K562 (cell line): ENCODE results near the gene DOK4. TPM values are rescaled to one million over a fixed set of nuclear protein-coding genes. Genes with fewer than 3 reads are reported as not detected.

Experiments
- ARID1B ChIP-seq: fragments of 450-650 bp; IDR thresholded peaks from 2 replicates; pipeline ENCODE4 v1.6.1; 2016; ENCODE audit warnings: antibody characterized with exemption, mild to moderate bottlenecking, inconsistent platforms
- NFRKB ChIP-seq: fragments of 450-650 bp; IDR thresholded peaks from 2 replicates; pipeline ENCODE4 v1.6.1; 2016; ENCODE audit warnings: low read depth
- POLR2G ChIP-seq: fragments of 200-400 bp; formaldehyde crosslinking; IDR thresholded peaks from 2 replicates; pipeline ENCODE4 v1.6.1; 2017; ENCODE audit warnings: low read depth, mild to moderate bottlenecking, antibody characterized with exemption, low read length, moderate library complexity
- SMARCA5 ChIP-seq: fragments of 450-650 bp; IDR thresholded peaks from 2 replicates; pipeline ENCODE4 v1.6.1; 2016
- polyA plus RNA-seq, 8 experiments: library from polyadenylated mRNA; depleted of rRNA in 4 of 8; stranded (reverse) in 5 of 8; unstranded in 3 of 8; fragments of >200 nt; fragmentation: Nextera tagmentation in 2 of 8; fragmentation: Illumina TruSeq in 1 of 8; extraction: Ambion mirVana in 2 of 8; extraction: Trizol in 1 of 8; gene quantifications; 2 replicates each; pipeline versions ENCODE4 v1.2.1 to v1.2.3, GENCODE V29; 2011 to 2014; ENCODE audit warnings: inconsistent platforms in 1 of 8, missing spikeins in 1 of 8
- total RNA-seq, 7 experiments: library from RNA; depleted of rRNA in 6 of 7; stranded (reverse); fragments of >200 nt in 6 of 7; fragmentation: Illumina TruSeq in 2 of 7; extraction: Trizol in 2 of 7; gene quantifications; 2 replicates each; pipeline versions ENCODE4 v1.2.1 to v1.2.3, GENCODE V29; 2011 to 2021; ENCODE audit warnings: low replicate concordance in 1 of 7
- TF ChIP-seq, protein P1 (sequence below), 2 experiments: fragments of 450-650 bp; IDR thresholded peaks; 2 replicates each; pipeline ENCODE4 v1.6.1; 2016; ENCODE audit warnings: mild to moderate bottlenecking in 2 of 2, borderline replicate concordance in 1 of 2, low read depth in 1 of 2, moderate library complexity in 1 of 2

DOK4 gene
- total and polyA plus RNA-seq, 9 of the 15 experiments (the other 6 are each of a cell fraction or from before 2014, with no cell fraction given) = 0.10 to 14.4 (median 8.3) TPM

DNA sequence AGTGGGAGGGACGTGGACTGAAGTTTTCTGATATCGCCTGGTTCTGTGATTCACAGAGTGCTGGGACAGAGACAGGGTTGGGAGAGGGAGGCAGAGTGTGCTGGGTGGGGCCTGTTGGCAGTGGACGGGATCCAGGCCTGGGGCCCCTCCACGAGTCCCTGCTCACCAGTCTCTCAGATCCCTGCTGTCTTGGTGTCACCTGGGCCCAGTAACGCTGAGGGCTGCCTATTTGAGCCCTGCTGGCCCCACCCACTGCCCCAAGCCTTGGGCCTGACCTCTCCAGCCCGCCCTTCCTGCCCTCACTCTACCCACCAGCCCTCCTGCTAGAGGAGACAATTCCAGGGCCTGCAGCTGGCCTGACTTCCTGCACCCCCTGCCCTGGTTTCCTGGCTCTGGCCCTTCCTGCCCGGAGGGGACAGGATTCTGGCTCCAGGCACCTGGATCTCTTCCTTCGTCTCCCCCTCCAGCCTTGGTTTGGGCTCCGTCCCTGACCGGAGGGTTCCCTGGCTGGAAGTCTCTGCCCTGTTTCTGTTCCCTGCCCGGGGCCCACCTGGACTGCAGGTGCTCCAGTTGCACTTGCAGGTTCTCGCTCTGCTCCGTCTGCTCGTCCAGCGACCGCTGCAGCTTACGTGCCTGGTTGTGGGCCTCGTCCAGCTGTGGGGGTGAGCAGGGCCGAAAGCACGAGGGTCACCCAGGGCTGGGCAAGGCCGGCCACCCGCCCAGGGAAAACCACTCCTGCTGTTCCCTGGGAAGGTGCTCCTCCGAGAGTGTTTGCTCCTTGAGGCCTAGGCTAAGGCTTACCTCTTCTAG is 28.7 kb upstream of the DOK4 start (continued):
- TF ChIP-seq, protein P1, sequence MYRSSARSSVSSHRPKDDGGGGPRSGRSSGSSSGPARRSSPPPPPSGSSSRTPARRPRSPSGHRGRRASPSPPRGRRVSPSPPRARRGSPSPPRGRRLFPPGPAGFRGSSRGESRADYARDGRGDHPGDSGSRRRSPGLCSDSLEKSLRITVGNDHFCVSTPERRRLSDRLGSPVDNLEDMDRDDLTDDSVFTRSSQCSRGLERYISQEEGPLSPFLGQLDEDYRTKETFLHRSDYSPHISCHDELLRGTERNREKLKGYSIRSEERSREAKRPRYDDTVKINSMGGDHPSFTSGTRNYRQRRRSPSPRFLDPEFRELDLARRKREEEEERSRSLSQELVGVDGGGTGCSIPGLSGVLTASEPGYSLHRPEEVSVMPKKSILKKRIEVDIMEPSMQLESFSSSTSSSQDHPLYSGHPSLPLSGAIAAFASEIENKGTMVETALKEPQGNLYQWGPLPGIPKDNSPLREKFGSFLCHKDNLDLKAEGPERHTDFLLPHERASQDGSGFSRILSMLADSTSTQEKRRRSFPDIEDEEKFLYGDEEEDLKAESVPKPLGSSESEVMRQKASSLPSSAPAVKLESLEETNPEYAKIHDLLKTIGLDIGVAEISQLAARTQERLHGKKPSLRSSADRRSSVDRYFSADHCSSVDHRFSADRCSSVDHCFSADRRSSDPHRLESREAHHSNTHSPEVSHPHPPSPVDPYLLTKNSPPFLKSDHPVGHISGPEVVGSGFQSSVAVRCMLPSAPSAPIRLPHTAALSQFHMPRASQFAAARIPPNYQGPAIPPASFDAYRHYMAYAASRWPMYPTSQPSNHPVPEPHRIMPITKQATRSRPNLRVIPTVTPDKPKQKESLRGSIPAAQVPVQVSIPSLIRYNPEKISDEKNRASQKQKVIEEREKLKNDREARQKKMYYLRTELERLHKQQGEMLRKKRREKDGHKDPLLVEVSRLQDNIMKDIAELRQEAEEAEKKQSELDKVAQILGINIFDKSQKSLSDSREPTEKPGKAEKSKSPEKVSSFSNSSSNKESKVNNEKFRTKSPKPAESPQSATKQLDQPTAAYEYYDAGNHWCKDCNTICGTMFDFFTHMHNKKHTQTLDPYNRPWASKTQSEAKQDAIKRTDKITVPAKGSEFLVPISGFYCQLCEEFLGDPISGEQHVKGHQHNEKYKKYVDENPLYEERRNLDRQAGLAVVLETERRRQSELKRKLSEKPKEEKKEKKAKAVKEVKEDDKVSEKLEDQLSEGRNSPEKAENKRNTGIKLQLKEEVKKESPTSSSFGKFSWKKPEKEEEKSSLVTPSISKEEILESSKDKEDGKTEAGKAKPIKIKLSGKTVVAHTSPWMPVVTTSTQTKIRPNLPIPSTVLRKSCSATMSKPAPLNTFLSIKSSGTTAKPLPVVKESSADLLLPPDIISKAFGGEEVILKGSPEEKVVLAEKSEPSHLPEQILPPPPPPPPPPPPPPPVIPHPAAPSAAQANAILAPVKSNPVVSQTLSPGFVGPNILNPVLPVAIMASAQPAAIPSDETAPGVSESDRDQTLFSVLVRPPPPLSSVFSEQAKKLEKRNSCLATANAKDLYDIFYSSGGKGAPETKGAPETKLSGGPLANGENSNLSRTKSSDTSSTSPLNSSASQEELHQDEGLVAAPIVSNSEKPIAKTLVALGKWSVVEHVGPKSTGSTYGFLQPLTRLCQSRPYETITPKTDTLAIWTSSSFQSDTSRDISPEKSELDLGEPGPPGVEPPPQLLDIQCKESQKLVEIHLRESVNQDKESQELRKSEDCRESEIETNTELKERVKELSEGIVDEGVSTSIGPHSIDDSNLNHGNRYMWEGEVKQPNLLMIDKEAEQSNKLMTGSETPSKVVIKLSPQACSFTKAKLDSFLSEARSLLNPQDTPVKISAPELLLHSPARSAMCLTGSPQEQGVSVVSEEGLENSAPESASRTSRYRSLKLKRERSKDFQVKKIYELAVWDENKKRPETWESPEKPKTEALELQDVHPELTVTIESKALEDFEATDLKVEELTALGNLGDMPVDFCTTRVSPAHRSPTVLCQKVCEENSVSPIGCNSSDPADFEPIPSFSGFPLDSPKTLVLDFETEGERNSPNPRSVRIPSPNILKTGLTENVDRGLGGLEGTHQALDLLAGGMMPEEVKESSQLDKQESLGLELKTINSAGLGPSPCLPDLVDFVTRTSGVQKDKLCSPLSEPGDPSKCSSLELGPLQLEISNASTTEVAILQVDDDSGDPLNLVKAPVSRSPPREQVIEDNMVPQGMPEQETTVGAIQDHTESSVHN (IDR thresholded peaks at IDR 0.05; ENCODE audit: borderline replicate concordance in 1 of 2, low read depth in 1 of 2) = no peak
- TF ChIP-seq ARID1B (no peak), NFRKB (no peak), POLR2G (no peak), SMARCA5 (0 out of 2 replicates have a peak, but pooled peaks have one; percentile 3)
